Vagina (tissue), 2 donors: ENCODE measurements around the gene CAPS2. TPM values are rescaled to one million over a fixed set of nuclear protein-coding genes. Genes with fewer than 3 reads are reported as not detected.

ENCODE experiments used
- DNase-seq, 2 donors: peaks; one replicate each; pipeline ENCODE4 v3.0.0-alpha.2; 2017; ENCODE audit errors: extremely low spot score in 2 of 2
- H3K27ac ChIP-seq: fragments of 200-600 bp; sonication (generic); one replicate; pipeline ENCODE4 v1.5.1; 2019
- H3K27me3 ChIP-seq: fragments of 200-600 bp; sonication (generic); one replicate; pipeline ENCODE4 v1.5.1; 2019
- H3K36me3 ChIP-seq, 2 donors: fragments of 200-600 bp; sonication (generic); one replicate each; pipeline ENCODE4 v1.5.1; 2017 to 2019
- H3K4me1 ChIP-seq: fragments of 200-600 bp; sonication (generic); one replicate; pipeline ENCODE4 v1.5.1; 2019
- H3K4me3 ChIP-seq, 2 donors: fragments of 200-600 bp; sonication (generic); 1 replicate in 1 of 2; 2 replicates in 1 of 2; pipeline ENCODE4 v1.5.1; 2016 to 2019
- H3K9me3 ChIP-seq: fragments of 200-600 bp; sonication (generic); one replicate; pipeline ENCODE4 v1.5.1; 2019
- CTCF ChIP-seq, 3 experiments: fragments of 450-650 bp in 2 of 3; fragments of 200-600 bp in 1 of 3; sonication (generic) in 1 of 3; IDR thresholded peaks; one replicate each; pipeline ENCODE4 v1.5.1; 2017 to 2019; ENCODE audit warnings: antibody characterized with exemption in 3 of 3, mild to moderate bottlenecking in 2 of 3, moderate library complexity in 2 of 3
- POLR2A ChIP-seq, 2 donors: fragments of 450-650 bp; IDR thresholded peaks; one replicate each; pipeline ENCODE4 v1.6.1; 2017; ENCODE audit warnings: antibody characterized with exemption in 2 of 2, mild to moderate bottlenecking in 2 of 2, moderate library complexity in 2 of 2
- POLR2AphosphoS5 ChIP-seq, 2 donors: sonication (generic); formaldehyde crosslinking; IDR thresholded peaks; one replicate each; pipeline ENCODE4 v1.9.0; 2017; ENCODE audit warnings: antibody characterized with exemption in 2 of 2, mild to moderate bottlenecking in 2 of 2, low read depth in 1 of 2; ENCODE audit not compliant: insufficient read depth in 1 of 2
- intact Hi-C: fragments of 100-400 bp; cut with DNase I; formaldehyde crosslinking; loops from one replicate; pipeline ENCODE4 v1.15.1; 2023
- total RNA-seq: library from RNA; depleted of rRNA; stranded (reverse); fragments of >200 nt; gene quantifications from one replicate; pipeline ENCODE4 v1.2.3, GENCODE V29; 2016

Gene CAPS2
- total RNA-seq, 1 donor from 2014 or later, result 24.6 TPM

- Histone ChIP-seq H3K9me3 (no peaks in the 10 kb centered on the region), H3K4me3 (no peak overlapping the region), H3K27ac (no peak overlapping the region), H3K36me3 (no peaks in the 10 kb centered on the region), H3K27me3 (no peaks in the 10 kb centered on the region), H3K4me1 (no peaks in the 10 kb centered on the region)
- intact Hi-C loops, result no loop called here
- no peak for TF ChIP-seq POLR2A (IDR thresholded peaks at IDR 0.05)
- TF ChIP-seq POLR2AphosphoS5 (IDR thresholded peaks at IDR 0.05; ENCODE audit: insufficient read depth in 1 of 2, low read depth in 1 of 2), result no peak
- no peak for TF ChIP-seq CTCF (IDR thresholded peaks at IDR 0.05)
- DNase-seq, result no peak
These were observed 6.5 kb downstream of the CAPS2 start for GRCh38 chr12:75323663-75324062.

DNA sequence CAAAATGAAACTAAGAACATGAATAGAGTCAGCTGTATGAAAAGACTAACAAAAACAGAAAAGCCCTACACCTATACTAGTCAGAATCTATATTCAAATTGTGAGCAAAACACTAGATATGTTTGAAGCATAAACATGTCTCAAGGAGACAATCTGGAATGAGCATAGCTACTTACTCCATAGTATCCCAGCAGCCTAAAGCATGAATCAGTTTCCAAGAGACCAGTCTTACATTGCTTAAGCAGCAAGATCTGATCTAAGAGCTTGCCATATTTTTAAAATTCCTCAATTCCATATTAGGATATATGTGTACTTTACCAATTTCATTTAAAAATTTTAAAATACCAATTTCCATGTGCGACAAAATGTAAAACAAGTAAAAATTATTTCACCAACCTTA is 7.7 kb downstream of the CAPS2 start:
- intact Hi-C loops, result no loop called here
- Histone ChIP-seq H3K9me3 (no peaks in the 10 kb centered on the region), H3K4me1 (no peaks in the 10 kb centered on the region), H3K4me3 (no peak overlapping the region), H3K27me3 (no peaks in the 10 kb centered on the region), H3K27ac (no peak overlapping the region), H3K36me3 (no peaks in the 10 kb centered on the region)
- DNase-seq, result no peak
- no peak for TF ChIP-seq CTCF (IDR thresholded peaks at IDR 0.05)
- TF ChIP-seq POLR2AphosphoS5 (IDR thresholded peaks at IDR 0.05; ENCODE audit: insufficient read depth in 1 of 2, low read depth in 1 of 2), result no peak
- no peak for TF ChIP-seq POLR2A (IDR thresholded peaks at IDR 0.05)

DNA sequence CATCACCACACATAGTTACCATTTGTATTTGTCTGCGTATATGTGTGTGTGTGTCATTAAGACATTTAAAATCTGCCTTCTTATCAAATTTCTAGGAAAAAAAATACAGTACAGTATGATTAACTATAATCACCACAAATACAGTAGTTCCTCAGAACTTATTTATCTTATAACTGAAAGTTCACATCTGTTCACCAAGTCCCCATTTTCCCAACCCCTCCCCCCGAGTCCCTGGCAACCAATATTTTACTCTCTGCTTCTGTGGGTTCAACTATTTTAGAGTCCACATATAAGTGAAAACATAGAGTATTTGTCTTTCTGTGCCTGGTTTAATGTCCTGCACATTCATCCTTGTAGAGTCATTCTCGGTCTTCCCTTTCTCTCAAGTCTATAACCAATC is 12.3 kb downstream of the CAPS2 start:
- Histone ChIP-seq H3K27ac (no peak overlapping the region), H3K36me3 (no peaks in the 10 kb centered on the region), H3K27me3 (no peaks in the 10 kb centered on the region), H3K4me1 (no peaks in the 10 kb centered on the region), H3K9me3 (no peaks in the 10 kb centered on the region), H3K4me3 (no peak overlapping the region)
- DNase-seq, result no peak
- intact Hi-C loops, result no loop called here
- no peak for TF ChIP-seq POLR2AphosphoS5 (IDR thresholded peaks at IDR 0.05; ENCODE audit: insufficient read depth in 1 of 2, low read depth in 1 of 2)
- no peak for TF ChIP-seq CTCF (IDR thresholded peaks at IDR 0.05)
- no peak for TF ChIP-seq POLR2A (IDR thresholded peaks at IDR 0.05)

DNA sequence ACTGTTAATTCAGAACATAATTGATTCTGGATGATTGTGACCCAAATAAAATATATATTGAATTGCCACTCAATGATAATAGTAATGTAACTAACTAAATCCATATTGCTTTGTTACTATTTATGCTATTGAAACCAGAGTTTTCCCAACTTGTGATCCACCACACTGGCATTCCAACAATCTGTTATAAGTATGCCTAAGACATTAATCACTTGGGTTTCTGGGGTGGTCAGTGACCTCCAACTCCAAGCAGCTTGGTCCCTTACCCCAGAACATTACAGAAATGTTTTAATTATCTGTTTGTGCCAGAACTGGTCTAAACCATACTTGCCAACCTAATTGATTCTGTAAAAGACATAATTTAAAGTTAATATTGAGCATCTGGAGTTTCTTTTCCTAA is 14.6 kb downstream of the CAPS2 start:
- no peak for DNase-seq
- no peak overlapping the region for H3K4me3 ChIP-seq
- H3K36me3 ChIP-seq, result no peaks in the 10 kb centered on the region
- no peak for TF ChIP-seq POLR2A (IDR thresholded peaks at IDR 0.05)
- TF ChIP-seq POLR2AphosphoS5 (IDR thresholded peaks at IDR 0.05; ENCODE audit: insufficient read depth in 1 of 2, low read depth in 1 of 2), result no peak
- TF ChIP-seq CTCF (IDR thresholded peaks at IDR 0.05), result no peak
- no peaks in the 10 kb centered on the region for H3K4me1 ChIP-seq
- intact Hi-C loops, result no loop called here
- no peaks in the 10 kb centered on the region for H3K9me3 ChIP-seq
- H3K27me3 ChIP-seq, result no peaks in the 10 kb centered on the region
- H3K27ac ChIP-seq, result no peak overlapping the region

GRCh38 chr12:75311369-75311768 is 18.8 kb downstream of the CAPS2 start:
- Histone ChIP-seq H3K27me3 (no peaks in the 10 kb centered on the region), H3K4me1 (no peaks in the 10 kb centered on the region), H3K4me3 (no peak overlapping the region), H3K36me3 (no peaks in the 10 kb centered on the region), H3K27ac (no peak overlapping the region), H3K9me3 (no peaks in the 10 kb centered on the region)
- TF ChIP-seq POLR2A (IDR thresholded peaks at IDR 0.05), result no peak
- TF ChIP-seq POLR2AphosphoS5 (IDR thresholded peaks at IDR 0.05; ENCODE audit: insufficient read depth in 1 of 2, low read depth in 1 of 2), result no peak
- no peak for TF ChIP-seq CTCF (IDR thresholded peaks at IDR 0.05)
- no peak for DNase-seq
- intact Hi-C loops, result no loop called here
